ENCODE results near the gene C19orf53. TPM values are rescaled to one million over a fixed set of nuclear protein-coding genes. Genes with fewer than 3 reads are reported as not detected.

C19orf53 gene
- total and polyA plus RNA-seq, 9 of the 15 experiments (the other 6 are each of a cell fraction or from before 2014, with no cell fraction given) = 98.5 to 441 (median 164) TPM

GRCh38 chr19:13731147-13731964, 42.9 kb upstream of the C19orf53 start (continued):
- TF ChIP-seq KDM4B (IDR thresholded peaks at IDR 0.05; ENCODE audit: borderline replicate concordance in 2 of 2, low read depth in 1 of 2) = no peak
- TF ChIP-seq ELF4 (CRISPR knock-in tag; IDR thresholded peaks at IDR 0.05) = no peak
- 0 out of 2 replicates have a peak, but pooled peaks have one; percentile 12 for TF ChIP-seq ZNF76 (CRISPR knock-in tag; IDR thresholded peaks at IDR 0.05; ENCODE audit: borderline replicate concordance)
- TF ChIP-seq ETS2 (tag; IDR thresholded peaks at IDR 0.05; ENCODE audit: borderline replicate concordance, poor library complexity, severe bottlenecking) = no peak
- no peak for TF ChIP-seq ZNF644 (tag; IDR thresholded peaks at IDR 0.05; ENCODE audit: low read depth)
- peak; percentile 26; the same call in 1 of the 2 replicates for TF ChIP-seq CBFA2T3 (IDR thresholded peaks at IDR 0.05)
- TF ChIP-seq ZBTB9 (CRISPR knock-in tag; IDR thresholded peaks at IDR 0.05) = 0 out of 2 replicates have a peak, but pooled peaks have one; percentile 52
- TF ChIP-seq, protein P1, sequence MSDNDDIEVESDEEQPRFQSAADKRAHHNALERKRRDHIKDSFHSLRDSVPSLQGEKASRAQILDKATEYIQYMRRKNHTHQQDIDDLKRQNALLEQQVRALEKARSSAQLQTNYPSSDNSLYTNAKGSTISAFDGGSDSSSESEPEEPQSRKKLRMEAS (CRISPR knock-in tag; IDR thresholded peaks at IDR 0.05) = peak; percentile 65
- TF ChIP-seq TAF1 (IDR thresholded peaks at IDR 0.05; ENCODE audit: control insufficient read depth, extremely low read depth, insufficient read depth, low read length, severe bottlenecking) = peak; percentile 53
- TF ChIP-seq, protein P2, sequence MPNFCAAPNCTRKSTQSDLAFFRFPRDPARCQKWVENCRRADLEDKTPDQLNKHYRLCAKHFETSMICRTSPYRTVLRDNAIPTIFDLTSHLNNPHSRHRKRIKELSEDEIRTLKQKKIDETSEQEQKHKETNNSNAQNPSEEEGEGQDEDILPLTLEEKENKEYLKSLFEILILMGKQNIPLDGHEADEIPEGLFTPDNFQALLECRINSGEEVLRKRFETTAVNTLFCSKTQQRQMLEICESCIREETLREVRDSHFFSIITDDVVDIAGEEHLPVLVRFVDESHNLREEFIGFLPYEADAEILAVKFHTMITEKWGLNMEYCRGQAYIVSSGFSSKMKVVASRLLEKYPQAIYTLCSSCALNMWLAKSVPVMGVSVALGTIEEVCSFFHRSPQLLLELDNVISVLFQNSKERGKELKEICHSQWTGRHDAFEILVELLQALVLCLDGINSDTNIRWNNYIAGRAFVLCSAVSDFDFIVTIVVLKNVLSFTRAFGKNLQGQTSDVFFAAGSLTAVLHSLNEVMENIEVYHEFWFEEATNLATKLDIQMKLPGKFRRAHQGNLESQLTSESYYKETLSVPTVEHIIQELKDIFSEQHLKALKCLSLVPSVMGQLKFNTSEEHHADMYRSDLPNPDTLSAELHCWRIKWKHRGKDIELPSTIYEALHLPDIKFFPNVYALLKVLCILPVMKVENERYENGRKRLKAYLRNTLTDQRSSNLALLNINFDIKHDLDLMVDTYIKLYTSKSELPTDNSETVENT (CRISPR knock-in tag; IDR thresholded peaks at IDR 0.05) = no peak
- TF ChIP-seq, protein P3, sequence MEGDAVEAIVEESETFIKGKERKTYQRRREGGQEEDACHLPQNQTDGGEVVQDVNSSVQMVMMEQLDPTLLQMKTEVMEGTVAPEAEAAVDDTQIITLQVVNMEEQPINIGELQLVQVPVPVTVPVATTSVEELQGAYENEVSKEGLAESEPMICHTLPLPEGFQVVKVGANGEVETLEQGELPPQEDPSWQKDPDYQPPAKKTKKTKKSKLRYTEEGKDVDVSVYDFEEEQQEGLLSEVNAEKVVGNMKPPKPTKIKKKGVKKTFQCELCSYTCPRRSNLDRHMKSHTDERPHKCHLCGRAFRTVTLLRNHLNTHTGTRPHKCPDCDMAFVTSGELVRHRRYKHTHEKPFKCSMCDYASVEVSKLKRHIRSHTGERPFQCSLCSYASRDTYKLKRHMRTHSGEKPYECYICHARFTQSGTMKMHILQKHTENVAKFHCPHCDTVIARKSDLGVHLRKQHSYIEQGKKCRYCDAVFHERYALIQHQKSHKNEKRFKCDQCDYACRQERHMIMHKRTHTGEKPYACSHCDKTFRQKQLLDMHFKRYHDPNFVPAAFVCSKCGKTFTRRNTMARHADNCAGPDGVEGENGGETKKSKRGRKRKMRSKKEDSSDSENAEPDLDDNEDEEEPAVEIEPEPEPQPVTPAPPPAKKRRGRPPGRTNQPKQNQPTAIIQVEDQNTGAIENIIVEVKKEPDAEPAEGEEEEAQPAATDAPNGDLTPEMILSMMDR (IDR thresholded peaks at IDR 0.05 in 2 of 3, conservative IDR thresholded peaks at IDR 0.05 in 1 of 3; ENCODE audit: insufficient read depth in 2 of 3, low read depth in 1 of 3, low read length in 3 of 3) = no peak
- peak in 1 of 2 experiments; percentile 60; a peak in 1 of 4 replicates for TF ChIP-seq KDM1A (IDR thresholded peaks at IDR 0.05)
- no peak for TF ChIP-seq HNRNPK (IDR thresholded peaks at IDR 0.05; ENCODE audit: low read depth, low read length, poor library complexity, severe bottlenecking)
- peak; percentile 98 to 99 for TF ChIP-seq NRF1 (conservative IDR thresholded peaks at IDR 0.05 in 1 of 2, IDR thresholded peaks at IDR 0.05 in 1 of 2)

Data from K562 (cell line).